ENCODE results near the gene TBCE. TPM values are rescaled to one million over a fixed set of nuclear protein-coding genes. Genes with fewer than 3 reads are reported as not detected.

Gene TBCE
- total RNA-seq, 1 donor from 2014 or later: 41.3 TPM

DNA sequence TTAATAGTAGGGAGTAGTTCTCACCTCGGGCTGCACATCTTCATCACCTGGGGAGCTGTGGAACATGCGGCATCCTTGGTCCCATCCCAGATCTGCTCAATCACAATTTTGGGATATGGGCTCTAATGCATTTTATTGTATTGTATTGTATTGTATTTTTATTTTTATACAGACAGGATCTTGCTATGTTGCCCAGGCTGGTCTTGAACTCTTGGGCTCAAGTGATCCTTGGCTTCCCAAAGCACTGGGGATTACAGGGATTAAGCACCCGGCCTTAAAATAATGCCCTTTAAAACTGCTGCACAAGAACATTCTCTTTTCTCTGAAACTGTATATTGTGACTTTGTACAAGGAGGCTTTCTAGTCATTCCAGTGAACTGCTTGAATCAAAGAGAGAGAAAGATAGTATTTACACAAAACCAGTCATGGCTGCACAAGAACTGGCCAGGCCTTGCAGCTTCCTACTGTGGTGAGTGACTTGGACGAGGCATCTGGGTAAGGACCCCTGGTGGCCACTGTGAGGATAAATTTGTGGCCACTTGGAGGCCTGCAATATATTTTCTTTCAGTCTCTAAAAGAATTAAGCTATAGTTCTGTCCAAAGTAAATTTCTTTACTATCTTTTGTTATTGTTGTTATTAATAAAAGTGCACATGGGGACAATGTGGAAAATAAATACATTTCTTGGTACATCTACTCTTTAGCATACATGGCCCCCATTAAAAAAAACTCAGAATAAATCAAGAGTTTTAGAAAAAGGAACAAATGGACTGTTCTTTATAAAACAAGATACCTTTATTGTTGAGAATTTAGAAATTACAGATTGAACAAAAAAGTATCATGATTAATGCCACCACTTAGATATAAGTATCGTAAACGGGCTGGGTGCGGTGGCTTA lies 48.0 kb downstream of the TBCE start:
- peaks cover 5% of the 10 kb centered on the region for H3K27me3 Mint-ChIP-seq (ENCODE audit: insufficient read depth, low read depth)
- H2AFZ ChIP-seq (replicated peaks): no peak overlapping the region
- DNase-seq (ENCODE audit: low spot score): peak; percentile 82
- H3K9me3 Mint-ChIP-seq: peaks cover 2% of the 10 kb centered on the region
- no peak overlapping the region for H3K4me3 Mint-ChIP-seq
- H3K9me3 ChIP-seq (ENCODE audit: low read depth): no peaks in the 10 kb centered on the region
- H3K27ac ChIP-seq: no peak overlapping the region
- no peaks in the 10 kb centered on the region for H4K20me1 ChIP-seq (ENCODE audit: low read depth)
- H3K36me3 ChIP-seq: no peaks in the 10 kb centered on the region
- no peak overlapping the region for H3K4me3 ChIP-seq
- no peak overlapping the region for H3K4me2 ChIP-seq
- H3K4me1 Mint-ChIP-seq: no peaks in the 10 kb centered on the region
- no peaks in the 10 kb centered on the region for H3K36me3 Mint-ChIP-seq
- H3K27ac Mint-ChIP-seq: no peak overlapping the region
- no peak overlapping the region for H3K9ac ChIP-seq
- no peaks in the 10 kb centered on the region for H3K4me1 ChIP-seq
- peaks cover 7% of the 10 kb centered on the region for H3K79me2 ChIP-seq (ENCODE audit: low read depth)
- TF ChIP-seq EZH2phosphoT487 (IDR thresholded peaks at IDR 0.05): no peak
- TF ChIP-seq, protein P1, sequence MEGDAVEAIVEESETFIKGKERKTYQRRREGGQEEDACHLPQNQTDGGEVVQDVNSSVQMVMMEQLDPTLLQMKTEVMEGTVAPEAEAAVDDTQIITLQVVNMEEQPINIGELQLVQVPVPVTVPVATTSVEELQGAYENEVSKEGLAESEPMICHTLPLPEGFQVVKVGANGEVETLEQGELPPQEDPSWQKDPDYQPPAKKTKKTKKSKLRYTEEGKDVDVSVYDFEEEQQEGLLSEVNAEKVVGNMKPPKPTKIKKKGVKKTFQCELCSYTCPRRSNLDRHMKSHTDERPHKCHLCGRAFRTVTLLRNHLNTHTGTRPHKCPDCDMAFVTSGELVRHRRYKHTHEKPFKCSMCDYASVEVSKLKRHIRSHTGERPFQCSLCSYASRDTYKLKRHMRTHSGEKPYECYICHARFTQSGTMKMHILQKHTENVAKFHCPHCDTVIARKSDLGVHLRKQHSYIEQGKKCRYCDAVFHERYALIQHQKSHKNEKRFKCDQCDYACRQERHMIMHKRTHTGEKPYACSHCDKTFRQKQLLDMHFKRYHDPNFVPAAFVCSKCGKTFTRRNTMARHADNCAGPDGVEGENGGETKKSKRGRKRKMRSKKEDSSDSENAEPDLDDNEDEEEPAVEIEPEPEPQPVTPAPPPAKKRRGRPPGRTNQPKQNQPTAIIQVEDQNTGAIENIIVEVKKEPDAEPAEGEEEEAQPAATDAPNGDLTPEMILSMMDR (IDR thresholded peaks at IDR 0.05): peak; percentile 83
- no peak for TF ChIP-seq EZH2 (IDR thresholded peaks at IDR 0.05)
- peaks cover 16% of the 10 kb centered on the region for H3F3A ChIP-seq (ENCODE audit: low read depth)
- H3K27me3 ChIP-seq: no peaks in the 10 kb centered on the region

DNA sequence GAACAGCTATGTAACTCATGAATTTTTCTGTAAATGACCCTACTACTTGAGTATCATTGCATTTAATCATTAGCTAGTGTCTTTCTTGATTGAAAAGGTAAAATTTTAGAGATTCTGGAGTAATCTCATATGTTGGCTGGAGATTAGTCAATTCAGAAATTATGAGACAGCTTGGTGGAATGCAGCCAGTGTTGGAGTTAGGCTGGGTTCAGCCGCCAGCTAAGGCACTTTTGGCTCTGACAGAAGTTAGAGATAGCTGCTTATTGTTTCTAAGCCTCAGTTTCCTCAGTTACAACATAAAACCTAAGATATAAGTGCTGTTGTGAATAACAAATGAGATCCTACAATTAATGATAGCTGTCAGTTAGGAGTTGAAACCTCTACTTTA lies 49.4 kb downstream of the TBCE start:
- peaks cover 5% of the 10 kb centered on the region for H3K27me3 Mint-ChIP-seq (ENCODE audit: insufficient read depth, low read depth)
- H3K4me3 ChIP-seq: no peak overlapping the region
- no peak for TF ChIP-seq EZH2phosphoT487 (IDR thresholded peaks at IDR 0.05)
- H4K20me1 ChIP-seq (ENCODE audit: low read depth): no peaks in the 10 kb centered on the region
- no peak overlapping the region for H2AFZ ChIP-seq (replicated peaks)
- H3K4me3 Mint-ChIP-seq: no peak overlapping the region
- DNase-seq (ENCODE audit: low spot score): no peak
- H3K27me3 ChIP-seq: no peaks in the 10 kb centered on the region
- H3K79me2 ChIP-seq (ENCODE audit: low read depth): peaks cover 7% of the 10 kb centered on the region
- H3K4me1 Mint-ChIP-seq: no peaks in the 10 kb centered on the region
- H3K4me2 ChIP-seq: no peak overlapping the region
- no peak overlapping the region for H3K9ac ChIP-seq
- peaks cover 2% of the 10 kb centered on the region for H3K9me3 Mint-ChIP-seq
- H3K27ac Mint-ChIP-seq: no peak overlapping the region
- H3K27ac ChIP-seq: no peak overlapping the region
- H3K36me3 ChIP-seq: no peaks in the 10 kb centered on the region
- no peaks in the 10 kb centered on the region for H3K9me3 ChIP-seq (ENCODE audit: low read depth)
- H3K4me1 ChIP-seq: no peaks in the 10 kb centered on the region
- peaks cover 14% of the 10 kb centered on the region for H3F3A ChIP-seq (ENCODE audit: low read depth)
- peaks cover under 1% of the 10 kb centered on the region for H3K36me3 Mint-ChIP-seq

DNA sequence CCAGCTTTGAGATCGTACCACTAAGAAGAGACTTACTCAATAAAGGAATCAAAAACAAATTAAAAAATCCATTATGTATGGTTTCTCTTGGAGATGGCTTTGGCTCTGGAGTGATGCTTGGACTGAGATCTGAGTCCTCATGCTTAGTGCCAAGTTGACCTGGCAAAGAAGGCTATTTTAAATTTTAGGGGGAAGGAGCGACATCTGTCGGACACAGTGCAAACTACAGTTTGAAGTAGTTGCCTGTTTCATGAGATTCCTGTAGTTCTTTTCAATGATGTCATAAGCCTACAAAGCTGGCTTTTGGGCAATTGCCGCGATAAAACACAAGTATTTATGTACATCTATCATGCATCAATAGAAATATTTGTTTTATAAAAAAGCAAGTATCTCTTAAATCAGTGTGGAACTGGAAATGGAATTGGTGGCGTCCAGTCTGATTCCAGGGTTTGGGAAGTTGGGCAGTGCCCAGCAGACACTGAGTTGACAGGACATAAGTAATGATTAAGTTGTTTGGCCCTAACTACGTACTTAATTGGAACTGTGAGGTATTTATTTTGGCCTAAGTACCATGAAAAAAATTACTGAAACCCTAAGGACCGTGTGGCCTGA lies 50.0 kb downstream of the TBCE start:
- Histone ChIP-seq H2AFZ (replicated peaks) (no peak overlapping the region), H3K4me2 (no peak overlapping the region), H3K79me2 (ENCODE audit: low read depth) (peaks cover 7% of the 10 kb centered on the region), H3K4me3 (no peak overlapping the region), H3K9me3 (ENCODE audit: low read depth) (no peaks in the 10 kb centered on the region), H3K4me1 (no peaks in the 10 kb centered on the region), H3K27me3 (no peaks in the 10 kb centered on the region), H3K36me3 (no peaks in the 10 kb centered on the region), H3K27ac (no peak overlapping the region), H3K9ac (no peak overlapping the region), H3F3A (ENCODE audit: low read depth) (peaks cover 12% of the 10 kb centered on the region), H4K20me1 (ENCODE audit: low read depth) (peaks cover 3% of the 10 kb centered on the region)
- Mint-ChIP-seq H3K4me3 (no peak overlapping the region), H3K27ac (no peak overlapping the region), H3K4me1 (no peaks in the 10 kb centered on the region), H3K27me3 (ENCODE audit: insufficient read depth, low read depth) (peaks cover 3% of the 10 kb centered on the region), H3K9me3 (peaks cover 2% of the 10 kb centered on the region), H3K36me3 (peaks cover 1% of the 10 kb centered on the region)
- peak; percentile 52 for DNase-seq (ENCODE audit: low spot score)
- TF ChIP-seq, protein P1 (IDR thresholded peaks at IDR 0.05): peak; percentile 89
- no peak for TF ChIP-seq EZH2phosphoT487 (IDR thresholded peaks at IDR 0.05)

DNA sequence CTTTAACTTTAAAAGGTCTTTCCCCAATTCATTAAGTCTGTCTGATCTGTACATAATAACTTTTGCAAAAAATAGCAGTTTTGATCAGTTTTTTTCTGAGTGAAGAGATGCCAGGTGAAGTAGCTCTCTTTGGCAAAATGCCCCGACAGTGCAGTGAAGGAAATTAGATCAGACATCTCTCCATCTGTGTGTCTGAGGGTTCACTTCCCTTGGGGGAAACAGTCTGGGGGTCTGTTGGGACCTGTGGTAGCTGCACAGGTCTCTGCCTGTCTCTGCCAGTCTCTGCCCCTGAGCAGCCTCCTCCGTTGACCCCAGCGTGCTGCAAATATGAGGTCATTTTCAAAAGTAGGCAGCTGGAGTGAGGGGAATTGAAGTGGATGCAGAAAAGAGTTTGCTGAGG lies 54.5 kb downstream of the TBCE start:
- H3K27ac Mint-ChIP-seq: no peak overlapping the region
- peaks cover 18% of the 10 kb centered on the region for H4K20me1 ChIP-seq (ENCODE audit: low read depth)
- no peak overlapping the region for H2AFZ ChIP-seq (replicated peaks)
- no peak overlapping the region for H3K27ac ChIP-seq
- no peaks in the 10 kb centered on the region for H3K36me3 ChIP-seq
- TF ChIP-seq, protein P1 (IDR thresholded peaks at IDR 0.05): no peak
- TF ChIP-seq EZH2 (IDR thresholded peaks at IDR 0.05) (no peak), EZH2phosphoT487 (IDR thresholded peaks at IDR 0.05) (no peak)
- no peaks in the 10 kb centered on the region for H3K4me1 ChIP-seq
- no peaks in the 10 kb centered on the region for H3F3A ChIP-seq (ENCODE audit: low read depth)
- H3K9me3 Mint-ChIP-seq: no peaks in the 10 kb centered on the region
- H3K79me2 ChIP-seq (ENCODE audit: low read depth): peaks cover 7% of the 10 kb centered on the region
- H3K27me3 ChIP-seq: no peaks in the 10 kb centered on the region
- H3K4me3 Mint-ChIP-seq: no peak overlapping the region
- H3K9me3 ChIP-seq (ENCODE audit: low read depth): no peaks in the 10 kb centered on the region
- no peak overlapping the region for H3K4me2 ChIP-seq
- H3K4me3 ChIP-seq: no peak overlapping the region
- DNase-seq (ENCODE audit: low spot score): no peak
- peaks cover 1% of the 10 kb centered on the region for H3K36me3 Mint-ChIP-seq
- H3K9ac ChIP-seq: no peak overlapping the region
- H3K4me1 Mint-ChIP-seq: peaks cover 2% of the 10 kb centered on the region
- peaks cover 3% of the 10 kb centered on the region for H3K27me3 Mint-ChIP-seq (ENCODE audit: insufficient read depth, low read depth)

Data from neural progenitor cell (in vitro differentiated cells).